Keratinocyte (primary cell): ENCODE results near the gene CNNM3. TPM values are rescaled to one million over a fixed set of nuclear protein-coding genes. Genes with fewer than 3 reads are reported as not detected.

Experiments
- DNase-seq: peaks from one replicate; pipeline ENCODE4 v3.0.0-alpha.2; 2011; ENCODE audit warnings: low read depth, missing footprints, low spot score
- FAIRE-seq: peaks from 2 replicates; lab custom pipeline; 2011; peaks lifted over from hg19 to GRCh38; lab: Jason Lieb, UNC
- H2AFZ ChIP-seq: 2 replicates; pipeline ENCODE4 v1.6.0; 2012; ENCODE audit warnings: low read length, control low read depth, inconsistent platforms; ENCODE audit not compliant: control insufficient read depth
- H3K27ac ChIP-seq: 2 replicates; pipeline ENCODE4 v1.5.1; 2011; ENCODE audit warnings: low read length; ENCODE audit not compliant: control insufficient read depth, insufficient read depth
- H3K27me3 ChIP-seq: 3 replicates; pipeline ENCODE4 v1.6.0; 2011; ENCODE audit warnings: low read length; ENCODE audit not compliant: control insufficient read depth, insufficient read depth; ENCODE audit errors: extremely low read depth
- H3K36me3 ChIP-seq, 2 experiments: 2 replicates in 1 of 2; 3 replicates in 1 of 2; pipeline ENCODE4 v1.5.1; 2011; ENCODE audit warnings: low read length in 2 of 2, mild to moderate bottlenecking in 1 of 2; ENCODE audit not compliant: control insufficient read depth in 2 of 2, insufficient read depth in 2 of 2; ENCODE audit errors: extremely low read depth in 1 of 2
- H3K4me1 ChIP-seq: 3 replicates; pipeline ENCODE4 v1.5.1; 2011; ENCODE audit warnings: low read length; ENCODE audit not compliant: control insufficient read depth, insufficient read depth; ENCODE audit errors: extremely low read depth
- H3K4me2 ChIP-seq: 3 replicates; pipeline ENCODE4 v1.6.0; 2011; ENCODE audit warnings: low read depth, low read length; ENCODE audit not compliant: control insufficient read depth, insufficient read depth; ENCODE audit errors: extremely low read depth
- H3K4me3 ChIP-seq, 3 experiments: fragments of 200-600 bp in 1 of 3; sonication (generic) in 1 of 3; 2 replicates in 2 of 3; 3 replicates in 1 of 3; pipeline ENCODE4 v1.5.1; 2011 to 2016; ENCODE audit warnings: low read length in 3 of 3, mild to moderate bottlenecking in 3 of 3, control low read depth in 2 of 3, inconsistent platforms in 1 of 3, low read depth in 1 of 3, mixed read lengths in 1 of 3, mixed run types in 1 of 3, moderate library complexity in 1 of 3; ENCODE audit not compliant: control insufficient read depth in 2 of 3, insufficient read depth in 2 of 3; ENCODE audit errors: extremely low read depth in 1 of 3
- H3K79me2 ChIP-seq: 2 replicates; pipeline ENCODE4 v1.6.0; 2012; ENCODE audit warnings: low read length; ENCODE audit not compliant: control insufficient read depth, insufficient read depth
- H3K9ac ChIP-seq: 3 replicates; pipeline ENCODE4 v1.6.0; 2011; ENCODE audit warnings: low read length; ENCODE audit not compliant: control insufficient read depth, insufficient read depth; ENCODE audit errors: extremely low read depth
- H3K9me1 ChIP-seq: 3 replicates; pipeline ENCODE4 v1.6.0; 2011; ENCODE audit warnings: low read length; ENCODE audit not compliant: control insufficient read depth, insufficient read depth; ENCODE audit errors: extremely low read depth
- H3K9me3 ChIP-seq: 2 replicates; pipeline ENCODE4 v1.5.1; 2012; ENCODE audit warnings: low read depth, low read length; ENCODE audit not compliant: control insufficient read depth
- H4K20me1 ChIP-seq: 3 replicates; pipeline ENCODE4 v1.6.0; 2011; ENCODE audit warnings: low read length; ENCODE audit not compliant: control insufficient read depth, insufficient read depth; ENCODE audit errors: extremely low read depth
- EZH2 ChIP-seq: IDR thresholded peaks from one replicate; pipeline ENCODE4 v1.6.1; 2012; ENCODE audit warnings: inconsistent platforms, mild to moderate bottlenecking, low read length, moderate library complexity
- dilution Hi-C: fragments of 300-500 bp; cut with MboI; formaldehyde crosslinking; loops from one replicate; pipeline ENCODE4 v1.7.0; 2020; ENCODE audit warnings: low sequenced_read_pairs; ENCODE audit not compliant: extremely low pct_ligation_motif_present
- polyA plus RNA-seq, 5 experiments: library from polyadenylated mRNA; depleted of rRNA in 3 of 5; stranded (reverse) in 3 of 5; stranded (forward) in 1 of 5; unstranded in 1 of 5; fragments of >200 nt; gene quantifications; 1 replicate in 1 of 5; 2 replicates in 3 of 5; 3 replicates in 1 of 5; pipeline versions ENCODE4 v1.2.1 to v1.2.3, GENCODE V29; 2011 to 2012; ENCODE audit warnings: missing spikeins in 2 of 5, low read depth in 1 of 5, low replicate concordance in 1 of 5
- TF ChIP-seq, protein P1 (sequence below), 3 experiments: IDR thresholded peaks in 1 of 3; conservative IDR thresholded peaks in 1 of 3; optimal IDR thresholded peaks in 1 of 3; 2 replicates in 2 of 3; 3 replicates in 1 of 3; pipeline versions ENCODE3 to v1.5.1; 2011; ENCODE audit warnings: low read length in 3 of 3, mild to moderate bottlenecking in 3 of 3, moderate library complexity in 2 of 3, control low read depth in 1 of 3, inconsistent platforms in 1 of 3; ENCODE audit not compliant: insufficient read depth in 2 of 3; ENCODE audit errors: extremely low read depth in 1 of 3

The CNNM3 gene
- polyA plus RNA-seq, 1 donor (not counting 4 experiments of a cell fraction or from before 2014, with no cell fraction given): 2.3 TPM

DNA sequence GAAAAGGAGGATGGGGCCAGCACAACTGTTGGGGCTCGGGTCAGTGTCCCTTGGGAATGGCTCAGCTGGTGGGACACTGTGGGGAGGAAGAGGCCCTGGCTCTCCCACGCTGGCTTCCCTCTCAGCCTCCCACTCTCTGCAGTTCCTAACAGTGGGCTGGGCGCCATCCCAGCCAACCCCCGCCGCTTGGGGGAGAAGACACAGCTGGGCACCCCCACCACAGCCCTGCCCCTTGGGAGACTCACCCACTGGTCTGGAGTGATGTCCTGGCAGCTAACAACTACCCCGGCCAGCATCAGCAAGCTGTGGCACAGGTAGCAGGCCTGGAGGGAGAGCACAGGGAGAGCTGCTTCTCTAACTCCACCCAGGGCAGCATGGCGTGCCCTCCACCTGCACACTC is 62.1 kb downstream of the CNNM3 start:
- peaks cover 33% of the 10 kb centered on the region for H3K4me1 ChIP-seq
- no peak overlapping the region for H3K9ac ChIP-seq
- H3K27ac ChIP-seq: no peak overlapping the region
- H3K9me3 ChIP-seq: no peaks in the 10 kb centered on the region
- no peaks in the 10 kb centered on the region for H4K20me1 ChIP-seq
- FAIRE-seq: no peak
- H3K9me1 ChIP-seq: peaks cover 3% of the 10 kb centered on the region
- no peak overlapping the region for H2AFZ ChIP-seq
- DNase-seq: no peak
- H3K27me3 ChIP-seq: peaks cover 3% of the 10 kb centered on the region
- H3K4me3 ChIP-seq: no peak overlapping the region
- dilution Hi-C loops: no loop called here
- H3K4me2 ChIP-seq: no peak overlapping the region
- TF ChIP-seq, protein P1, sequence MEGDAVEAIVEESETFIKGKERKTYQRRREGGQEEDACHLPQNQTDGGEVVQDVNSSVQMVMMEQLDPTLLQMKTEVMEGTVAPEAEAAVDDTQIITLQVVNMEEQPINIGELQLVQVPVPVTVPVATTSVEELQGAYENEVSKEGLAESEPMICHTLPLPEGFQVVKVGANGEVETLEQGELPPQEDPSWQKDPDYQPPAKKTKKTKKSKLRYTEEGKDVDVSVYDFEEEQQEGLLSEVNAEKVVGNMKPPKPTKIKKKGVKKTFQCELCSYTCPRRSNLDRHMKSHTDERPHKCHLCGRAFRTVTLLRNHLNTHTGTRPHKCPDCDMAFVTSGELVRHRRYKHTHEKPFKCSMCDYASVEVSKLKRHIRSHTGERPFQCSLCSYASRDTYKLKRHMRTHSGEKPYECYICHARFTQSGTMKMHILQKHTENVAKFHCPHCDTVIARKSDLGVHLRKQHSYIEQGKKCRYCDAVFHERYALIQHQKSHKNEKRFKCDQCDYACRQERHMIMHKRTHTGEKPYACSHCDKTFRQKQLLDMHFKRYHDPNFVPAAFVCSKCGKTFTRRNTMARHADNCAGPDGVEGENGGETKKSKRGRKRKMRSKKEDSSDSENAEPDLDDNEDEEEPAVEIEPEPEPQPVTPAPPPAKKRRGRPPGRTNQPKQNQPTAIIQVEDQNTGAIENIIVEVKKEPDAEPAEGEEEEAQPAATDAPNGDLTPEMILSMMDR (optimal IDR thresholded peaks at IDR 0.05 in 1 of 3, IDR thresholded peaks at IDR 0.05 in 1 of 3, conservative IDR thresholded peaks at IDR 0.05 in 1 of 3; ENCODE audit: extremely low read depth in 1 of 3, insufficient read depth in 2 of 3, low read length in 3 of 3): no peak
- TF ChIP-seq EZH2: no peak
- H3K79me2 ChIP-seq: no peaks in the 10 kb centered on the region
- no peaks in the 10 kb centered on the region for H3K36me3 ChIP-seq

DNA sequence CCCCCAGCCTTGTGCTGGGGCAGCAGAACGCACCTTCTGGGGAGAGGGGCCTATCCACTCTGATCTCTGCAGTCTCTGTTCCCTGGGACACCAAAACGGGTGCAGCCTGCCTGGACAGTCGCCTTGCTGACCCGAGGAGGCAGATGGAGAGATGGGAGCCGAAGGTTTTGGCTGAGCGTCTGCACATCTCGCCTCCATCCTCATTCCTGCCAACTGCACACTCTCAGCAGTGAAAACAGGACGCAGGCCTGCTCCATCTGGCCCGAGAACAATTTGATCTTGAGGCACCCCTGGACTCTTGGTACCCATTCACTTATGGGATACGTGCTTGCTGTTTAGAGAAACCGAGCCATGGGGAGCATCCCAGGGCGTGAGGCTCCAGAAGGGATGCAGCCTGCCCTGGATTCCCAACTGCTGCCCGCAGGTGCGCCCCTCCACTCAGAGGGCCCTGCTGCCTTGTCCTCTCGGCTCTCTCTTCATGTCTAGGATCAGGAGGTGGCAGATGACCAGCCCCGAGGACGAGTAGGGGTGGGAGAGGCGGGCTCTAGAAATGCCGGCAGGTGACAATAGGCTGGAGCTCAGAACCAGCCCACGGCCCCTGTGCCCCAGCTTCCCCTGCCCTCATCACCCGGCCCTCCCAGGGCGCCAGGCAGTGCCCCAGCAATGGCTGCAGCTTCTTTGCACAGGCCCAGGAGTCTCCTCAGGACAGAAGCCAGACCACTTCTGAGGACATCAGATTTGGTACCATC is 62.9 kb downstream of the CNNM3 start:
- FAIRE-seq: no peak

More for the DNA sequence above, 62.9 kb downstream of the CNNM3 start:
- peaks cover 3% of the 10 kb centered on the region for H3K9me1 ChIP-seq
- DNase-seq: no peak
- no peak overlapping the region for H3K4me2 ChIP-seq
- no peak overlapping the region for H2AFZ ChIP-seq
- no peaks in the 10 kb centered on the region for H3K9me3 ChIP-seq
- TF ChIP-seq, protein P1 (optimal IDR thresholded peaks at IDR 0.05 in 1 of 3, IDR thresholded peaks at IDR 0.05 in 1 of 3, conservative IDR thresholded peaks at IDR 0.05 in 1 of 3; ENCODE audit: extremely low read depth in 1 of 3, insufficient read depth in 2 of 3, low read length in 3 of 3): no peak
- no peak for TF ChIP-seq EZH2
- H4K20me1 ChIP-seq: no peaks in the 10 kb centered on the region
- no peaks in the 10 kb centered on the region for H3K36me3 ChIP-seq
- peaks cover 3% of the 10 kb centered on the region for H3K27me3 ChIP-seq
- dilution Hi-C loops: no loop called here
- H3K27ac ChIP-seq: no peak overlapping the region
- no peak overlapping the region for H3K4me3 ChIP-seq
- no peak overlapping the region for H3K9ac ChIP-seq
- H3K4me1 ChIP-seq: peaks cover 36% of the 10 kb centered on the region
- H3K79me2 ChIP-seq: no peaks in the 10 kb centered on the region
